Measurements from ENCODE around the gene RCBTB2.

DNA sequence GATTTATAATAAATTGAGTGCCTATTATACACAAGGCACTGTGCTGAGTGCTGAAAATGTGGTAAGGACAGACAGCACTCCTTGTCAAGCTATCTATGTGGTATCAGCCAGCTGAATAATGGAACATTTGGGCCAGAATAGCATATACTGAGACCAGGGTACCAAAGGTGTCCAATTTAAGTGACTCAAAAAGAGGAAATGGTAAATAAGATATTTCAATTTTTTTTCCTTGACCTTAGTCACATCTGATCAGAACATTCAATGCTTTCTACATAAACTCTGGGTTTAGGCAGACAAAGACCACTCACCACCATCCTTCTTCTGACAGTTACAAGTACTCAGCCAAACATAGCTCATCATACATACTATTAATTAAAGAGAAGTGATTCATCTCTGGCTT lies 43.2 kb downstream of the RCBTB2 start:
- TF ChIP-seq CTCF (IDR thresholded peaks at IDR 0.05; ENCODE audit: low read depth, low read length, missing input control) (no peak), ATF3 (IDR thresholded peaks at IDR 0.05) (no peak), HNF4G (IDR thresholded peaks at IDR 0.05) (no peak), SP1 (IDR thresholded peaks at IDR 0.05) (no peak), TAF1 (conservative IDR thresholded peaks at IDR 0.05) (no peak), EGR1 (IDR thresholded peaks at IDR 0.05; ENCODE audit: low read depth in 2 of 2) (no peak), REST (IDR thresholded peaks at IDR 0.05) (no peak), GABPA (IDR thresholded peaks at IDR 0.05 in 1 of 2, conservative IDR thresholded peaks at IDR 0.05 in 1 of 2) (no peak), FOXA1 (IDR thresholded peaks at IDR 0.05) (no peak), RAD21 (IDR thresholded peaks at IDR 0.05) (no peak), NR2F2 (IDR thresholded peaks at IDR 0.05) (no peak)
- TF ChIP-seq, protein P1, sequence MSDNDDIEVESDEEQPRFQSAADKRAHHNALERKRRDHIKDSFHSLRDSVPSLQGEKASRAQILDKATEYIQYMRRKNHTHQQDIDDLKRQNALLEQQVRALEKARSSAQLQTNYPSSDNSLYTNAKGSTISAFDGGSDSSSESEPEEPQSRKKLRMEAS (IDR thresholded peaks at IDR 0.05) = no peak
